ENCODE measurements around the gene P2RX1. TPM values are rescaled to one million over a fixed set of nuclear protein-coding genes. Genes with fewer than 3 reads are reported as not detected.

The P2RX1 gene
- polyA plus RNA-seq, 3 donors: 0.93 to 1.4 (median 1.1) TPM

Other genes starting within 250 kb of the P2RX1 start
- gene TAX1BP3, start 247.9 kb downstream of the P2RX1 start, polyA plus RNA-seq (ENCODE audit: insufficient read length in 3 of 3): 100 to 1,000 TPM in 1 of 3 donors, 10 to 100 TPM in 2; 88.5 to 113 (median 90.6) TPM
- gene EMC6, start 247.7 kb downstream of the P2RX1 start, polyA plus RNA-seq (ENCODE audit: insufficient read length in 3 of 3): 10 to 100 TPM; 21.0 to 35.3 (median 31.8) TPM
- gene P2RX5, start 220.3 kb downstream of the P2RX1 start, polyA plus RNA-seq (ENCODE audit: insufficient read length in 3 of 3): 1 to 10 TPM; 1.3 to 1.4 (median 1.3) TPM
- 1 to 10 TPM; 2.7 to 4.9 (median 3.8) TPM for gene HASPIN, start 192.6 kb downstream of the P2RX1 start, polyA plus RNA-seq (ENCODE audit: insufficient read length in 3 of 3)
- gene ITGAE, start 115.3 kb downstream of the P2RX1 start, polyA plus RNA-seq (ENCODE audit: insufficient read length in 3 of 3): 10 to 100 TPM; 37.7 to 40.0 (median 37.8) TPM
- gene NCBP3, start 70.2 kb downstream of the P2RX1 start, polyA plus RNA-seq (ENCODE audit: insufficient read length in 3 of 3): 100 to 1,000 TPM in 1 of 3 donors, 10 to 100 TPM in 2; 83.1 to 122 (median 83.7) TPM
- gene CAMKK1, start 23.4 kb downstream of the P2RX1 start, polyA plus RNA-seq (ENCODE audit: insufficient read length in 3 of 3): 1 to 10 TPM; 3.9 to 5.7 (median 4.2) TPM
- gene ATP2A3, start 48.0 kb upstream of the P2RX1 start, polyA plus RNA-seq (ENCODE audit: insufficient read length in 3 of 3): 1 to 10 TPM; 4.6 to 5.2 (median 4.8) TPM
- gene ZZEF1, start 226.6 kb upstream of the P2RX1 start, polyA plus RNA-seq (ENCODE audit: insufficient read length in 3 of 3): 10 to 100 TPM; 21.5 to 30.4 (median 23.5) TPM
- gene CYB5D2, start 226.7 kb upstream of the P2RX1 start, polyA plus RNA-seq (ENCODE audit: insufficient read length in 3 of 3): 10 to 100 TPM; 25.0 to 30.0 (median 25.5) TPM